ENCODE measurements around the gene IFT74.

- TF ChIP-seq EZH2 (IDR thresholded peaks at IDR 0.05; ENCODE audit: low read depth) (no peak), CTCF (conservative IDR thresholded peaks at IDR 0.05) (no peak)
Measured at GRCh38 chr9:26947736-26948135, 8.5 kb upstream of the IFT74 start.

Data from PC-9 (cell line).